GM21360 (cell line): ENCODE results near the gene COL4A1.
A peak's percentile ranks its signal among the peaks of the same experiment; 100 is the strongest.
"Not testable (repeated sequence)": the region's sequence is repeated elsewhere in the genome, so short reads cannot be mapped to it uniquely, and the experiment has no call there.

Source experiments
- ATAC-seq: cut with Tn5 transposase; IDR thresholded peaks from one replicate; pipeline ENCODE4 v1.9.1; 2021; ENCODE audit warnings: mild to moderate bottlenecking, moderate library complexity; ENCODE audit not compliant: unreplicated experiment

Gene COL4A1

DNA sequence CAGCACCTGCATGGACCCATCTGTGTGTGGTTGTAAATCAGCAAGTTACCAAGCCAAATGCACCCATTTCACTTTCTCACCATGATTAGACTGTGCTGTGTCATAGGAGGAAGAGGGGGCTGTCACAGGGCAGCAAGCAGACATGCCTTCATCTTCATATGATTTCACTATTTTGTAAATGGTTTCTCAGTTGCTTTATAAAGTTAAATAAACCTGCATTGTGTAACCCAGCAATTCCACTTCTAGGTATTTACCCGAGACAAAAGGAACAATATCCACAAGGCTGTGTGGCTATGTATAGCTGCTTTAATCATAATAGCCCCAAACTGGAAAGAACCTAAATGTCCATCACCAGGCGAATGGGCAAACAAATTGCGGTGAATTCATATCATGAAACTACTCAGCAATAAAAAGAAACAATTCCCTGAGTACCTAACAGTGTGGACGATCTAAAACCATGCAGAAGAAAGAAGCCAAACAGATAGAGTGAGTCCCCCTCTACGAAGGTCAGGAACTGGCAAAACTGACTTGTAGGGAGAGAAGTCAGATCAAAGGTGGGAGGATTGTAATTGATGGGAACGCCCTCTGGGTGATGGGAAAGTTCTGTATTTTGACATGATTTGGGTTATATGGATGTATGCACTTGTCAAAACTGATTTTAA, 185.4 kb downstream of the COL4A1 start:
- no peak for ATAC-seq

DNA sequence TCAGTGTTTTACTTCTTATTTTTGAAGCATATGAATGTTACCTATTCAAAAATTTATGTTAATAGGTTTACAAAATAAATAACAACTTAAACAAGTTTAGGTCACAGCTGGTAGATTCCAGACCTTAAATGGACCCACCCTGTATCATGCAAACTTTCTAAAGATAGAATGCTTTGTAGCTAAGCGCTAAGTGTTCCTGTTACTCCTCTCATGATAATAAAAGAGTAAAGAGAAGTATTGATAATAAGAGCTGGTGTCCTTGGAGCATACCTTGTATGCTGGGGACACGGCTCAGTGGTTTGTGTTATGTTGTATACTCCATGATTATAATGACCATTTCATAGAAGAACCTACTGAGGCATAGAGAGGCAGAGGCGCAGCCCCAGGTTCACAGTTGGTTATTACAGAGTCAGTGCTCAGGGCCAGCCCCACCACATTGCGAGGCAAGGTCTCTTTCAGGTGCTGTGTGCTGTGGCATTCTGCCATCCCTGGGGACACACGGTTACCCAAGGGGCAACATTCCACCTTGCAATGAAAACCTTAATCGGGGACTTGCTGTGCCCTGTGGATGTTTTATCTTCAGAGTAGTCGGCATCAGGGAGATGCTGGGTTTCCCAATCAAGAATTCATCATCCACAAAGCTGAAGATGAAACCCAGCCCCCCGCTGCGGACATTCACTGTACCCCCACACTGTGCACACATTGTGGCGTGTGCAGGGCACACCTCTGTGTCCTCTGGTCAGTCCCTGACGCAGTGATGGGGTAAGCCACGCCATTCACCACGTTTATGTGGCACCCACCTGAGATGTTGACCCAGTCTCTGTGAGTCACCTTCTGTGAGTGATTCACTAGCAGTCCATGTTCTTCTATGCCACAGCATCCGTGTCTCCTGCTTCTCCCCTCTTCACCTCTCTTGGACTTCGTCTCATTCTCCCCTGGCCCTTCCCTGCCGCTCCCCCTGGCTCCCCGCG, 186.7 kb downstream of the COL4A1 start:
- no peak for ATAC-seq

GRCh38 chr13:110118106-110118505, 188.9 kb downstream of the COL4A1 start:
- ATAC-seq: no peak

DNA sequence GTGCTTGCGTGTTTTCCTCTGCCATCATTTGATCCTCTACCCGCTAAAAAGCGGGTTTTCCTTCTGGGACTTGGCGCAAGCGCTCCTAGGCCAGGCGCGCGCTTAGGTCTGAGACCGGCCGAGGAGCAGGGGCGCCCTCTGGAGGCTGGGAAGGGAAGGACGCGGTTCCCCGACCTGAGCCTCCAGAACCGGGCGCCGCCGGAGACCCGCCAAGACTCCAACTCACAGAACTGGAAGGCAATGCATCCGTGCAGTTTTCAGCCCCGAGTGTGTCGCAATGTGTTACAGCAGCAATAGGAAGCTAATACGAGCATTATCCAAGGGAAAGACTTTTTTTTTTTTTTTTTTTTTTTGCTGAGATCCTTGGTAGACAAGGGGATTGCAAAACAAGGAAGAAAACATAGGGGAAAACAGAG, 190.9 kb downstream of the COL4A1 start:
- ATAC-seq: peak; percentile 62

GRCh38 chr13:110115591-110115990, 191.4 kb downstream of the COL4A1 start:
- no peak for ATAC-seq

DNA sequence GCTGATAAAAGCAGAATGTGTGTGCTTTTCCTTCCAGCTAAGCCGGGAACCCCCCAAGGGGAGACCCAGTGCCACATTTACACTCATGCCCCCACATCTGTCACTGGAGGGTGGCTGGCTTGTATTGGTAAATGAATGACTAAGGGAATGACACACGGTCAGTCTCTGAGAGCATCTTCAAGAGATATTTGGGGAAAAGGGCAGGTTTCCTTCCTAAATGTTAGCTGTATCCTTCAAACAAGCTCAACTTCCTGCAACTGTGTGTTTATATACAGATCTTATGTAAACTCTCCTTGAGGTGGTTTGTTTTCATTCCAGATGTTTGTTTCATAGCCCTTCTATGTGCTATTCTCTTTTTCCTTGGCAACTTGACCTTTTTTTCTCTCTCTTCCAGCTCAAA, 192.6 kb downstream of the COL4A1 start:
- ATAC-seq: no peak

DNA sequence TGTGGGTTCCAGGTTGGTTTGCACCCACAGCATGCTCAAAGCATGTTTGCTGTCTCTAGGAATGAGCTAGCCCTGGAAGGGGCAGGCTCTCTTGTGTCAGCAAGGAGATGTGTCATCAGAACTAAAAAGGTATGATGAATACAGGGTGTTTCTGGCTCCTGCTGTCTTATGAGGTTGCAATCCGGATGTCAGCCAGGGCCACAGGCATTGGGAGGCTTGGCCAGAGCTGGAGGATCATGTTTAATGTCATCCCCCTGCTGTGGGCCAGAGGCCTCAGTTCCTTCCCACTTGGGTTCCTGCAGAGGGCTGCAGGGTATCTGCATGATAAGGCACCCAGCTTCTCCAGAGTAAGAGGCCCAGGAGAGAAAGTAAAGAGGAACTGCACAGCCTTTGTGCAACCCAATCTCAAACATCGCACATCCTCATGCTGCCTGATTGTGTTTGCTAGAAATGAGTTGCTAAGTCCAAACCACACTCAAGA, 193.6 kb downstream of the COL4A1 start:
- ATAC-seq: no peak

DNA sequence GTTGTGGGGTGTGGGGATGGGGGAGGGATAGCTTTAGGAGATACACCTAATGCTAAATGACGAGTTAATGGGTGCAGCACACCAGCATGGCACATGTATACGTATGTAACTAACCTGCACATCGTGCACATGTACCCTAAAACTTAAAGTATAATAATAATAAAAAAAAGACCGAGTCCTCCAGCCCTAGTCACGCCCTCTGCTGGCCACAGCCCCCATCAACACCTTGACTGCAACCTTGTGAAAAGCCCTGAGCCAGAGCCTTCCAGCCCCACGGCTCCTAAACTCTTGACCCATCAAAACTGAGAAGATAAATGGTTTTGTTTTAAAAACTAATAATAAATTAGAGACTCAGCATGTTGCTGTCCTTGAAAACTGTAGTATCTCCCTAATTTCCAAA, 194.6 kb downstream of the COL4A1 start:
- not testable (repeated sequence) for ATAC-seq

DNA sequence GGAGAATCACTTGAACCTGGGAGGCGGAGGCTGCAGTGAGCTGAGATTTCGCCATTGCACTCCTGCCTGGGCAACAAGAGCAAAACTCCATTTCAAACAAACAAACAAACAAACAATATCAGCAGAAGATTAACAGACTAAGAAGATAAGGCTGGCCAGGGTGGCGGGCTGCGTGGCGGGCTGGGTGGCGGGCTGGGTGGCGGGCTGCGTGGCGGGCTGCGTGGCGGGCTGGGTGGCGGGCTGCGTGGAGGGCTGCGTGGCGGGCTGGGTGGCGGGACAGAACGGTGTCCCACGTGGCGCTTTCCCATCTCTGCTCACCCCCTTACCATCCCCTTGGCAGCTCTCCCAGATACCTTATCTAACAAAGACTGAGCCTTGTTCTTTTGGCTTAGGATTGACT, 196.2 kb downstream of the COL4A1 start:
- ATAC-seq: no peak

- ATAC-seq: no peak
Measured at GRCh38 chr13:110109910-110110309, 197.0 kb downstream of the COL4A1 start.

- no peak for ATAC-seq
Measured at GRCh38 chr13:110109140-110109783, 197.7 kb downstream of the COL4A1 start.

- ATAC-seq: no peak
Measured at GRCh38 chr13:110108348-110109139, 198.4 kb downstream of the COL4A1 start.

- ATAC-seq: no peak
Measured at GRCh38 chr13:110107568-110108347, 199.2 kb downstream of the COL4A1 start.

DNA sequence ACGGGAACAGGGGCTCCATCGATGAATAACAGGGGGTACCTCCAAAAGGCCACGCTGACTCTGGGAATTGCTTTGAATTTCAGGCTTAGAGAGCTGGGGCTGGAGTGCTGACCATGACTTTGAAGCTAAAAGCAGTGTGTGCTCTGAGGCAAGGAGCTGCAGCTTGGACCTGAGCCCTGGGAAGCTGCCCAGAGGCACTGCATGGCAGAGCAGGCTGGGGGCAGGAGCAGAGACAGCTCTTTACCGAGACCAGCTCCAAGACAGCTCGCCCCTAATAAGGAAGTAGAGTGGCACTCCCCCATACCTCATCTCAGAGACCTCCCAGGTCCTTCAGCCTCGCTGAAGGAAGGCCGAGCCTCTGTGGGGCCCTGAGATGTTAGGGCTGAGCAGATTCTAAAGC, 200.2 kb downstream of the COL4A1 start:
- ATAC-seq: no peak

DNA sequence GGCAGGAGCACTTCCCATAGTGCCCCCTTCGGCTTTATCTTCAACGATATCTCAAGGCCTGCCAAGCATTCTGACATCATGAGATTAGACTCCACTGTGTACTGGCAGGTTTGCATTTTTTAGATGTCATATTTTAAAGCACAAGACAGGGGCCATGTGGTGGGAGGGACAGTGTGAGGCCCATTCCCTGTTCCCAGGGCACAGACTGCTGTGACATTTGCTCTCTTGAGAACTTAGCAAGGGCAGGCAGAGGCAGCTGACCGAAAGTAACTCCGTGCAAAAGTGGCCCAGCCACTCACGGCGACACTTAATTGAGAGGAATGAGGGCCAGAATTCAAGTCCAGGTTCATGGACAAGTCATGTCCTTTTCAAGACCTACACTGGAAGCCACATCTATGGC, 201.8 kb downstream of the COL4A1 start:
- no peak for ATAC-seq

DNA sequence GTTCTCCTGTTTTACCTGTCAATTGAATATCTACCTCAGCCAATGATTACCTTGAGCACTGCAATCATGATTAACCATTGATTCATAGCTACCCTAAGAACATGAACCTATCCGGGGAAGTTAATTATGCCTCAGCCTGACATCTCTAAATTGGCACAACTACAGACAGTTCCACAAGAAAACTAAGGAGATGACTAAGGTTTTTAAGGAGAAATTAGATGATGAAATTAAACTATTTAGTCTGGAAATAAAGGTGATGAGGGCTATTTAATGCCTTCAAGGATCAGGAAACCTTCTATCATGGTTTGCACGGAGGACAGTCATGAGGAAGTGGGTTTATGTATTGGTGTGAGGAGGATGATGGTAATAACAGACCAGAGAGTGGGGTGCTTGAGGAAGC, 203.4 kb downstream of the COL4A1 start:
- no peak for ATAC-seq

DNA sequence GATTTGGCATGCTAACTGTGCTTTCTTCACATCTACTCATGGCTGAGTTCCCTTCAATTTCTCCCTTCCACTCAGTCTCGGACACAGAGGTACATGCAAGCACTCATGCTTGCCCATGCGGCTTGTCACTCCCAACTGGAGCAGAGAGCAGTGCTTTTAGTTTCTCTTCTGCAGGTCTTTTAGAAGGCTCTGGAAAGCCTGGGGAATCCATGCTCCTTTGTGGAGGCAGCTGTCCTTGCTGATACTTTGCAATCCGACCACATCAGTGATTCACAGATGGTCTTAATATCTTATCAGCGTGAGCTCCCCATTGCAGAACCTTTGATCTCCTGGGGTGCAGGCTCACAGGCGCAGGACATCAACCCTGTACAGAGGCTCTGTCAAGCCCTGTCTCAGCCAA, 203.9 kb downstream of the COL4A1 start:
- no peak for ATAC-seq

- ATAC-seq: no peak
Measured at GRCh38 chr13:110102053-110102452, 204.9 kb downstream of the COL4A1 start.

DNA sequence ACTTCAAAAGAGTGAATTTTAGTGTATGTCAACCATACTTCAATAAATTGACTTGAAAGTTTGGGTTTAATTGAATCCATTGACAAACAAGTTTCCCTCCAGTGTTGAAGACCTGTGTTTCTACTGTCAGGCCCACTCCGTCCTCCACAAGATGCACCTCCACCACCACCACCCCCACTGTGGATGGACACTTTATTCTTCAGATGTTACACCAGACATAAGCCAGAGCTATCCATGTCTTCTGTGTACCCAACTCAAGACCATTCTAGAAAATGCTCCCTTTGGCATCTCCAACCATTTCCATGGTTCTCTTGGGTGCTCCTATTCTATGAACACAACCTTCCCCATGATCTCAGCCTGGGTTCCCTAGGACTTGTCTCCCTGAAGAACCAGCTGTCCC, 207.0 kb downstream of the COL4A1 start:
- ATAC-seq: no peak
